K562 (cell line): ENCODE results near the gene IFRD1. TPM values are rescaled to one million over a fixed set of nuclear protein-coding genes. Genes with fewer than 3 reads are reported as not detected.

ENCODE experiments used
- ATAC-seq: fragments of 200-7000 bp; cut with Tn5 transposase; 3 replicates; pipeline ENCODE4 v1.9.1; 2020; ENCODE audit warnings: moderate library complexity
- BruUV-seq: library from RNA; stranded (reverse); fragments of 400-500 nt; replicated peaks from 2 replicates; lab custom pipeline; 2021; lab: Mats Ljungman, UMichigan
- CTCF ChIA-PET: fragments of 300-600 bp; formaldehyde crosslinking; extraction: SDS; loops from one replicate; lab custom pipeline; 2021; ENCODE audit warnings: low intra/inter-chr PET ratio; lab: Yijun Ruan, JAX
- POLR2A ChIA-PET: fragments of 300-600, 350-650 bp; sonication (Branson Sonifier 250); formaldehyde crosslinking; extraction: SDS; loops from one replicate; lab custom pipeline; 2021; ENCODE audit warnings: antibody characterized with exemption, inconsistent platforms; lab: Yijun Ruan, JAX
- DNase-seq, 4 experiments: peaks; one replicate each; pipeline versions ENCODE4 v3.0.0 to v3.0.0-alpha.2; 2011 to 2018; ENCODE audit warnings: low spot score in 3 of 4, mixed read lengths in 3 of 4; ENCODE audit errors: extremely low read depth in 1 of 4
- FAIRE-seq: peaks from 2 replicates; lab custom pipeline; 2011; peaks lifted over from hg19 to GRCh38; lab: Jason Lieb, UNC
- H2AFZ ChIP-seq: 2 replicates; pipeline ENCODE4 v1.6.0; 2011; ENCODE audit warnings: low read depth, low read length, control low read depth, inconsistent platforms
- H3K27ac ChIP-seq: fragments of 200-600 bp; 3 replicates; pipeline ENCODE4 v1.8.0; 2011; ENCODE audit warnings: low read depth, mild to moderate bottlenecking, control low read depth, inconsistent platforms, low read length, moderate library complexity, mixed read lengths; ENCODE audit errors: extremely low read depth
- H3K27me3 ChIP-seq, 2 experiments: fragments of 300-600 bp in 1 of 2; 2 replicates in 1 of 2; 3 replicates in 1 of 2; pipeline versions ENCODE4 v1.6.0 to v1.8.0; 2011; ENCODE audit warnings: inconsistent platforms in 2 of 2, low read length in 2 of 2, mild to moderate bottlenecking in 1 of 2, mixed read lengths in 1 of 2, moderate library complexity in 1 of 2; ENCODE audit not compliant: control insufficient read depth in 2 of 2, insufficient read depth in 2 of 2
- H3K36me3 ChIP-seq: fragments of 300-600 bp; 3 replicates; pipeline ENCODE4 v1.8.0; 2011; ENCODE audit warnings: mild to moderate bottlenecking, low read length, inconsistent platforms; ENCODE audit not compliant: control insufficient read depth, insufficient read depth
- H3K4me1 ChIP-seq, 2 experiments: fragments of 200-600 bp in 1 of 2; replicated peaks in 1 of 2; 2 replicates in 1 of 2; 3 replicates in 1 of 2; pipeline versions ENCODE4 v1.5.1 to v1.8.0; 2011; ENCODE audit warnings: inconsistent platforms in 2 of 2, low read length in 2 of 2, mild to moderate bottlenecking in 1 of 2, mixed read lengths in 1 of 2, moderate library complexity in 1 of 2; ENCODE audit not compliant: control insufficient read depth in 2 of 2, insufficient read depth in 2 of 2
- H3K4me2 ChIP-seq: 2 replicates; pipeline ENCODE4 v1.6.1; 2011; ENCODE audit warnings: low read length, control low read depth, inconsistent platforms, mixed read lengths; ENCODE audit not compliant: insufficient read depth
- H3K4me3 ChIP-seq: fragments of 200-600 bp; sonication (generic), shearing (Covaris generic); 2 replicates; pipeline ENCODE4 v1.5.1; 2016; ENCODE audit warnings: control low read depth, inconsistent platforms
- H3K79me2 ChIP-seq: fragments of 200-600 bp; 3 replicates; pipeline ENCODE4 v1.8.0; 2011; ENCODE audit warnings: low read length, inconsistent platforms; ENCODE audit not compliant: control insufficient read depth, insufficient read depth
- H3K9ac ChIP-seq, 2 experiments: 2 replicates each; pipeline versions ENCODE4 v1.6.0 to v1.6.1; 2011; ENCODE audit warnings: low read depth in 2 of 2, low read length in 2 of 2, control low read depth in 1 of 2, inconsistent platforms in 1 of 2, mild to moderate bottlenecking in 1 of 2, mixed read lengths in 1 of 2; ENCODE audit not compliant: insufficient read depth in 1 of 2
- H3K9me1 ChIP-seq: one replicate; pipeline ENCODE4 v1.6.0; 2011; ENCODE audit warnings: inconsistent platforms, mild to moderate bottlenecking, low read length, moderate library complexity; ENCODE audit not compliant: control insufficient read depth, insufficient read depth
- H3K9me3 ChIP-seq: replicated peaks from 2 replicates; pipeline ENCODE4 v1.5.1; 2011; ENCODE audit warnings: low read depth, low read length, inconsistent platforms; ENCODE audit not compliant: control insufficient read depth, insufficient read depth
- H4K20me1 ChIP-seq: replicated peaks from 2 replicates; pipeline ENCODE4 v1.6.1; 2011; ENCODE audit warnings: low read length, inconsistent platforms, mixed read lengths; ENCODE audit not compliant: control insufficient read depth, insufficient read depth
- CBFA2T3 ChIP-seq: fragments of 450-650 bp; IDR thresholded peaks from 2 replicates; pipeline ENCODE4 v1.6.1; 2017
- CREB3 ChIP-seq: fragments of 450-650 bp; conservative IDR thresholded peaks from 2 replicates; pipeline ENCODE4 v1.6.1; 2016; ENCODE audit warnings: missing genetic modification characterization, low read depth, mild to moderate bottlenecking, missing compliant biosample characterization, moderate library complexity
- GTF2F1 ChIP-seq: IDR thresholded peaks from 2 replicates; pipeline ENCODE4 v1.6.1; 2011; ENCODE audit warnings: low read depth, low read length, improper control_type of control experiment
- KLF13 ChIP-seq: fragments of 450-650 bp; IDR thresholded peaks from 2 replicates; pipeline ENCODE4 v1.6.1; 2016; ENCODE audit warnings: missing genetic modification characterization, low read depth, mild to moderate bottlenecking, missing compliant biosample characterization, moderate library complexity, borderline replicate concordance
- MCM7 ChIP-seq, 2 experiments: fragments of 450-650 bp; IDR thresholded peaks; 2 replicates each; pipeline ENCODE4 v1.6.1; 2016 to 2018
- MXI1 ChIP-seq: IDR thresholded peaks from 2 replicates; pipeline ENCODE4 v1.6.1; 2011; ENCODE audit warnings: low read depth, mild to moderate bottlenecking, improper control_type of control experiment, low read length
- RUNX1 ChIP-seq: sonication (generic); IDR thresholded peaks from 2 replicates; pipeline ENCODE4 v1.6.1; 2016; ENCODE audit warnings: antibody characterized with exemption, low read depth
- ZBTB1 ChIP-seq: sonication (generic); formaldehyde crosslinking; IDR thresholded peaks from 2 replicates; pipeline ENCODE4 v1.8.1; 2023; ENCODE audit warnings: missing genetic modification reagents, low read depth, mild to moderate bottlenecking, borderline replicate concordance
- ZNF511 ChIP-seq: sonication (generic); formaldehyde crosslinking; IDR thresholded peaks from 2 replicates; pipeline ENCODE4 v1.8.0; 2022; ENCODE audit warnings: mild to moderate bottlenecking, missing genetic modification reagents
- WGBS: fragments of 100-300 bp; shearing (Covaris generic); methylation state at CpG from one replicate; pipeline ENCODE4 v1.1.6; 2016; ENCODE audit warnings: low coverage, mixed read lengths; ENCODE audit not compliant: insufficient coverage; ENCODE audit errors: missing lambda C conversion rate; 5-methylcytosine and 5-hydroxymethylcytosine counted together
- in situ Hi-C: fragments of 300-500 bp; cut with MboI; formaldehyde crosslinking; loops from 4 replicates; pipeline ENCODE4 v1.15.0; 2018; ENCODE audit warnings: inconsistent platforms, mixed read lengths
- intact Hi-C: fragments of 100-400 bp; cut with micrococcal nuclease; formaldehyde crosslinking; loops from 2 replicates; pipeline ENCODE4 v1.14.2; 2022
- polyA plus RNA-seq, 8 experiments: library from polyadenylated mRNA; depleted of rRNA in 4 of 8; stranded (reverse) in 5 of 8; unstranded in 3 of 8; fragments of >200 nt; fragmentation: Nextera tagmentation in 2 of 8; fragmentation: Illumina TruSeq in 1 of 8; extraction: Ambion mirVana in 2 of 8; extraction: Trizol in 1 of 8; gene quantifications; 2 replicates each; pipeline versions ENCODE4 v1.2.1 to v1.2.3, GENCODE V29; 2011 to 2014; ENCODE audit warnings: inconsistent platforms in 1 of 8, missing spikeins in 1 of 8
- total RNA-seq, 7 experiments: library from RNA; depleted of rRNA in 6 of 7; stranded (reverse); fragments of >200 nt in 6 of 7; fragmentation: Illumina TruSeq in 2 of 7; extraction: Trizol in 2 of 7; gene quantifications; 2 replicates each; pipeline versions ENCODE4 v1.2.1 to v1.2.3, GENCODE V29; 2011 to 2021; ENCODE audit warnings: low replicate concordance in 1 of 7
- TF ChIP-seq, protein P1 (sequence below): fragments of 250-450 bp; sonication (Bioruptor Pico); IDR thresholded peaks from 2 replicates; pipeline ENCODE4 v1.8.0; 2021; ENCODE audit warnings: moderate library complexity, mild to moderate bottlenecking, inconsistent platforms

IFRD1 gene
- total and polyA plus RNA-seq, 9 of the 15 experiments (the other 6 are each of a cell fraction or from before 2014, with no cell fraction given): 27.6 to 81.8 (median 68.1) TPM

GRCh38 chr7:112437072-112437471 lies 13.2 kb upstream of the IFRD1 start:
- Histone ChIP-seq H3K36me3 (no peaks in the 10 kb centered on the region), H3K9ac (no peak overlapping the region), H4K20me1 (no peaks in the 10 kb centered on the region)
- in situ Hi-C loops: no loop called here
- TF ChIP-seq KLF13 (tag): no peak
- TF ChIP-seq ZBTB1 (CRISPR knock-in tag): no peak
- TF ChIP-seq ZNF511: no peak
- TF ChIP-seq MCM7 (IDR thresholded peaks at IDR 0.05): no peak
- no peak for TF ChIP-seq GTF2F1
- no peak for TF ChIP-seq MXI1
- no peak for TF ChIP-seq CREB3
- TF ChIP-seq, protein P1, sequence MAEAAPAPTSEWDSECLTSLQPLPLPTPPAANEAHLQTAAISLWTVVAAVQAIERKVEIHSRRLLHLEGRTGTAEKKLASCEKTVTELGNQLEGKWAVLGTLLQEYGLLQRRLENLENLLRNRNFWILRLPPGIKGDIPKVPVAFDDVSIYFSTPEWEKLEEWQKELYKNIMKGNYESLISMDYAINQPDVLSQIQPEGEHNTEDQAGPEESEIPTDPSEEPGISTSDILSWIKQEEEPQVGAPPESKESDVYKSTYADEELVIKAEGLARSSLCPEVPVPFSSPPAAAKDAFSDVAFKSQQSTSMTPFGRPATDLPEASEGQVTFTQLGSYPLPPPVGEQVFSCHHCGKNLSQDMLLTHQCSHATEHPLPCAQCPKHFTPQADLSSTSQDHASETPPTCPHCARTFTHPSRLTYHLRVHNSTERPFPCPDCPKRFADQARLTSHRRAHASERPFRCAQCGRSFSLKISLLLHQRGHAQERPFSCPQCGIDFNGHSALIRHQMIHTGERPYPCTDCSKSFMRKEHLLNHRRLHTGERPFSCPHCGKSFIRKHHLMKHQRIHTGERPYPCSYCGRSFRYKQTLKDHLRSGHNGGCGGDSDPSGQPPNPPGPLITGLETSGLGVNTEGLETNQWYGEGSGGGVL: no peak
- no peak for TF ChIP-seq CBFA2T3
- no peak for TF ChIP-seq RUNX1
- TF ChIP-seq, all 486 proteins: peak for 0
- Histone ChIP-seq H2AFZ (no peak overlapping the region), H3K4me1 (peaks cover 0 to 3% of the 10 kb centered on the region in 2 experiments; a peak in 1 of 5 replicates), H3K9me1 (no peaks in the 10 kb centered on the region), H3K27ac (no peak overlapping the region), H3K79me2 (no peaks in the 10 kb centered on the region), H3K9me3 (no peaks in the 10 kb centered on the region), H3K4me2 (no peak overlapping the region), H3K27me3 (peaks cover 26 to 32% of the 10 kb centered on the region in 2 experiments; a peak in 4 of 5 replicates), H3K4me3 (no peak overlapping the region)
- CTCF ChIA-PET: no interaction called here
- ATAC-seq (no peak), FAIRE-seq (no peak), DNase-seq (no peak)
- intact Hi-C loops: no loop called here
- POLR2A ChIA-PET: interaction anchor here (4.0 kb wide), 1 partner anchor 14 kb away, joined by 33 read pairs; the partner anchor contains the start of gene IFRD1
- WGBS: 0% methylated on average over 1 of the region's 1 CpG
- BruUV-seq: no TSS peak
